NCI-H2196 (cell line): ENCODE measurements around the gene PARP6.
A peak's percentile ranks its signal among the peaks of the same experiment; 100 is the strongest.

ENCODE experiments used
- DNase-seq: peaks from one replicate; lab custom pipeline; 2025; ENCODE audit not compliant: unreplicated experiment; lab: John Stamatoyannopoulos, UW

PARP6 gene

GRCh38 chr15:72272213-72272996 is at the start of gene PARP6:
Gene PARP6, minus strand, starts transcription at chr15:72272554. Its CDS starts 5,077 bp downstream, at chr15:72267477.
- peak; percentile 91 for DNase-seq

- peak; percentile 83 for DNase-seq
Measured at GRCh38 chr15:72319985-72320671, 47.8 kb upstream of the PARP6 start, which contains the start of gene CELF6. Gene CELF6, minus strand, starts transcription at chr15:72320157. Its CDS starts 283 bp downstream, at chr15:72319874.

GRCh38 chr15:72319360-72319984 is 47.1 kb upstream of the PARP6 start:
- DNase-seq, result no peak

- DNase-seq, result no peak
Measured at GRCh38 chr15:72318408-72318942, 46.1 kb upstream of the PARP6 start.

- no peak for DNase-seq
Measured at GRCh38 chr15:72315706-72316370, 43.5 kb upstream of the PARP6 start.

GRCh38 chr15:72313881-72314280 is 41.5 kb upstream of the PARP6 start:
- DNase-seq, result no peak

GRCh38 chr15:72313448-72313840 is 41.1 kb upstream of the PARP6 start:
- DNase-seq, result no peak

GRCh38 chr15:72312605-72313447 is 40.5 kb upstream of the PARP6 start:
- peak; percentile 52 for DNase-seq

GRCh38 chr15:72307026-72307425 is 34.7 kb upstream of the PARP6 start:
- DNase-seq, result no peak

- peak; percentile 42 for DNase-seq
Measured at GRCh38 chr15:72306211-72306785, 33.9 kb upstream of the PARP6 start.

GRCh38 chr15:72304596-72304995 is 32.2 kb upstream of the PARP6 start:
- DNase-seq, result no peak

GRCh38 chr15:72302955-72303354 is 30.6 kb upstream of the PARP6 start:
- DNase-seq, result no peak

GRCh38 chr15:72289597-72290325 is 17.4 kb upstream of the PARP6 start:
- DNase-seq, result no peak

GRCh38 chr15:72288796-72289596 is 16.6 kb upstream of the PARP6 start:
- no peak for DNase-seq

GRCh38 chr15:72285927-72286516 is 13.7 kb upstream of the PARP6 start:
- no peak for DNase-seq

GRCh38 chr15:72285402-72285801 is 13.0 kb upstream of the PARP6 start:
- DNase-seq, result no peak

GRCh38 chr15:72284781-72285180 is 12.4 kb upstream of the PARP6 start:
- no peak for DNase-seq

- DNase-seq, result no peak
Measured at GRCh38 chr15:72281713-72282112, 9.4 kb upstream of the PARP6 start.
